ENCODE measurements around the gene GNAT3. TPM values are rescaled to one million over a fixed set of nuclear protein-coding genes. Genes with fewer than 3 reads are reported as not detected.

The GNAT3 gene
- total RNA-seq, 2 donors from 2014 or later, result not detected

GRCh38 chr7:80439894-80440821 is 71.7 kb downstream of the GNAT3 start:
- no peaks in the 10 kb centered on the region for H3K27me3 Mint-ChIP-seq
- no peaks in the 10 kb centered on the region for H3K4me1 Mint-ChIP-seq (ENCODE audit: low read depth in 2 of 2)
- peaks cover 10% of the 10 kb centered on the region for H3K9me3 Mint-ChIP-seq
- DNase-seq (ENCODE audit: low spot score) (no peak), ATAC-seq (no peak)
- no peak overlapping the region for H3K27ac Mint-ChIP-seq
- no peak overlapping the region for H3K4me3 Mint-ChIP-seq
- H3K36me3 Mint-ChIP-seq, result no peaks in the 10 kb centered on the region

DNA sequence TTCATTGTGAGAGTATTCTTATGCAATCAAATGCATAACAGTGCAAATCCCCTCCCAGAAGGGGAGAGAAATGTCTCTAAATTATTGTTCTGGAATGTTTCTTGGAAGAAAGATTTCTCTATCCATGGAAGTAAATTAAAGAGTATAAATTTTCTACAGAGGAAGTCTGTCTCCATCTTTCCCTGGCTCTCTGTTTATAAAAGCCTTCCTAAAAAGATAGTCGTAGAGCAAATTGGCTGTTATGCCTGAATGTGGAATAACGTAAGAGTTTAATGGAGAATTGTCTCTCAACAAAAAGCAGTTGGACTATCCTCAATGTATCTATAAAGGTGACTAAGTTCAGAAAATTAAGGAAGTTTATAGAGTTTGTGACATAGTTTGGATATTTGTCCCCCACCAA is 76.3 kb downstream of the GNAT3 start:
- ATAC-seq (no peak), DNase-seq (ENCODE audit: low spot score) (no peak)
- no peak overlapping the region for H3K4me3 Mint-ChIP-seq
- no peak overlapping the region for H3K27ac Mint-ChIP-seq
- H3K36me3 Mint-ChIP-seq, result no peaks in the 10 kb centered on the region
- H3K9me3 Mint-ChIP-seq, result peaks cover 7% of the 10 kb centered on the region
- no peaks in the 10 kb centered on the region for H3K27me3 Mint-ChIP-seq
- H3K4me1 Mint-ChIP-seq (ENCODE audit: low read depth in 2 of 2), result no peaks in the 10 kb centered on the region

DNA sequence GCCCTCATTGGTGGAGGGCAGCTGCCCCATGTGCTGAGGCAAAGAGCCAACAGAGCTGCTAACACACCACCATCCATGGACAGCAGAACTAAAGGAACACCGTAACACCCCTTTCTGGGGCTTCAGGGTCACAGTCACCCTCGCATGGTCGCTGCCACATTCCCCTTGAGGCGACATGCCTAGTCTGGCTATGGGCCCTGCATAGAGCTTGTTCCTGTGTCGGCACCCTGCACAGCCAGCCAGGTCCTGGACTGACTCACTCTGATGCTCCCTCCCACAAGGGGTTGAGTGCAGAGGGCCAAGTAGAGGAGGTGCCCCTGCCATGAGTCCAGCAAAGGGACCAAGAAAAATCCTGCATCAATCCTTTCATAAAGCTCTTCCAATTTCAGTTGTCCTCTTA is 77.8 kb downstream of the GNAT3 start:
- no peaks in the 10 kb centered on the region for H3K36me3 Mint-ChIP-seq
- H3K4me1 Mint-ChIP-seq (ENCODE audit: low read depth in 2 of 2), result no peaks in the 10 kb centered on the region
- no peak overlapping the region for H3K4me3 Mint-ChIP-seq
- H3K27me3 Mint-ChIP-seq, result no peaks in the 10 kb centered on the region
- peaks cover 9% of the 10 kb centered on the region for H3K9me3 Mint-ChIP-seq
- no peak overlapping the region for H3K27ac Mint-ChIP-seq
- ATAC-seq, result no peak
- no peak for DNase-seq (ENCODE audit: low spot score)

DNA sequence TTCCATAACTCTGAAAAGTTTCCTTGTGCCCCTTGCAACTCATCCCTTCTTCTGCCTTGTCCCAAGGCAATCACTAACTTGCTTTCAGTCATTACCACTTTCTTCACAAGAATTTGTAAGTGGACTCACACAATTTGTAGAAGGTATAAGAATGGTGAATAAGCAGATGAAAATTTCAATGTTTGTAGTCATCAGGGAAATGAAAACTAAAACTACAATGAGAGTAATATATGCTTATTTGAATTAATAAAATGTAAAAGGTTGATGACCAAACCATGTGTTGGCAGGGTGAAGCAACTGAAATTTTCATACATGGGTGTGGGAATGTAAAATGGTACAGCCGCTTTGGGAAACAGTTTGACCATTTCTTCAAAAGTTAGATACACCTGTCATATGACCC is 79.7 kb downstream of the GNAT3 start:
- H3K9me3 Mint-ChIP-seq, result peaks cover 10% of the 10 kb centered on the region
- no peaks in the 10 kb centered on the region for H3K36me3 Mint-ChIP-seq
- H3K27ac Mint-ChIP-seq, result no peak overlapping the region
- H3K4me1 Mint-ChIP-seq (ENCODE audit: low read depth in 2 of 2), result no peaks in the 10 kb centered on the region
- no peak for ATAC-seq
- H3K27me3 Mint-ChIP-seq, result no peaks in the 10 kb centered on the region
- DNase-seq (ENCODE audit: low spot score), result no peak
- H3K4me3 Mint-ChIP-seq, result no peak overlapping the region

GRCh38 chr7:80429181-80429580 is 82.7 kb downstream of the GNAT3 start:
- no peaks in the 10 kb centered on the region for H3K4me1 Mint-ChIP-seq (ENCODE audit: low read depth in 2 of 2)
- H3K27me3 Mint-ChIP-seq, result no peaks in the 10 kb centered on the region
- H3K4me3 Mint-ChIP-seq, result no peak overlapping the region
- no peak overlapping the region for H3K27ac Mint-ChIP-seq
- H3K36me3 Mint-ChIP-seq, result peaks cover 7% of the 10 kb centered on the region
- H3K9me3 Mint-ChIP-seq, result peaks cover 14% of the 10 kb centered on the region
- DNase-seq (ENCODE audit: low spot score), result no peak
- no peak for ATAC-seq

DNA sequence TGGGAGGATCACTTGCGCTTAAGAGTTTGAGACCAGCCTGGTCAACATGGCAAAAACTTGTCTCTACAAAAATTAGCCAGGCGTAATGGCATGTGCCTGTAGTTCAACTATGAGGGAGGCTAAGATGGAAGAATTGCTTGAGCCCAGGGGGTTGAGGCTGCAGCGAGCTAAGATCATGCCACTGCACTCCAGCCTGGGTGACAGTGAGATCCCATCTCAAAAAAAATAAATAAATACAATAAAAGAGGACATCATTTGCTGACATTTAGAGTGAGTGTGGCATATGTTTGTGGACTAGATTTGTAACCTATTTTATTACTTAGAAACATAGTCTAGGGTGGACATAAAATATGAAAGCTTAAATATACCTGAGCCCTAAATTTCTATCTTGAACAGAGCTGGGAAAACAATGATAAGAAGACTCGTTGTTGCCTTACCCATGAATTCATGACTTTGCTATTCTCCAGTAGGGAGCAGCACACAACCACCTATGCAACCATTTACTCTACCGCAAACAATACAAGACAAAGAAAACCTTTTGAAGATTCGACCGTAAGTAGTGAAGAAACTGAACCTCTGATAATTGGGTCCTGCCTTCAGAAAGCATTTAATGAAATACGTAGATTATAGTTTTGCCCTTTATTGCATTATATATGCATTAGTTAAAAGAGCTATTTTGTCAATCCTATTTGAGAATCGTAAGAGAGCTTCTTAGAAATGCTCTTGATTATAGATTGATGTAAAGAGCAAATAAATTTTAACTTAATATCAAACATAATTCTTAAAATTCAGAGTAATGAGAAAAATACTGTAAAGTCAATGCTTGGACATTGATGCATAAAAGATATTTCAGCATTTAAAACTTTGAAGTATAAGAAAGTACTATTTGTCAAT is 83.5 kb downstream of the GNAT3 start:
- peaks cover 14% of the 10 kb centered on the region for H3K9me3 Mint-ChIP-seq
- DNase-seq (ENCODE audit: low spot score) (no peak), ATAC-seq (no peak)
- H3K36me3 Mint-ChIP-seq, result peaks cover 7% of the 10 kb centered on the region
- H3K4me1 Mint-ChIP-seq (ENCODE audit: low read depth in 2 of 2), result no peaks in the 10 kb centered on the region
- H3K4me3 Mint-ChIP-seq, result no peak overlapping the region
- no peaks in the 10 kb centered on the region for H3K27me3 Mint-ChIP-seq
- H3K27ac Mint-ChIP-seq, result no peak overlapping the region

DNA sequence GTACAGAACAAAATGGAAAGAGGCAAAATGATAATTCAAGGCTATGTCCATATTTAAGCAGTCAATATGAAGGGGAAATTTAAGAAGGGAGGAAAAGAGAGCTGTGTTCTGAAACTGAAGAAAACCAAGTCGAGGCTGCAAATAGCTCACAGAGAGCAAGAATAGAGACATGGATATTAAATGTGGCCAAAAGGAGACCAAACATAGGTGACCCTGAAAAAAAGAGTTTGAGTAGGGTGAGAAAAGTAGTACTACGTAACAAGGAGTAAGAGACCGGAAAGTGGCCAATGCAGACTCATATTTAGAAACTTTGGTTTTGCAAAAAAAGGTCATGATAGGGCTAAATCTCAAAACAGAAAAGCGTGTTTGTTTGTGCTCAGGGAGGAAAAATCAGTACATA is 84.6 kb downstream of the GNAT3 start:
- Mint-ChIP-seq H3K27ac (no peak overlapping the region), H3K4me3 (no peak overlapping the region), H3K4me1 (ENCODE audit: low read depth in 2 of 2) (no peaks in the 10 kb centered on the region), H3K9me3 (peaks cover 14% of the 10 kb centered on the region), H3K36me3 (peaks cover 7% of the 10 kb centered on the region), H3K27me3 (no peaks in the 10 kb centered on the region)
- ATAC-seq, result no peak
- no peak for DNase-seq (ENCODE audit: low spot score)

DNA sequence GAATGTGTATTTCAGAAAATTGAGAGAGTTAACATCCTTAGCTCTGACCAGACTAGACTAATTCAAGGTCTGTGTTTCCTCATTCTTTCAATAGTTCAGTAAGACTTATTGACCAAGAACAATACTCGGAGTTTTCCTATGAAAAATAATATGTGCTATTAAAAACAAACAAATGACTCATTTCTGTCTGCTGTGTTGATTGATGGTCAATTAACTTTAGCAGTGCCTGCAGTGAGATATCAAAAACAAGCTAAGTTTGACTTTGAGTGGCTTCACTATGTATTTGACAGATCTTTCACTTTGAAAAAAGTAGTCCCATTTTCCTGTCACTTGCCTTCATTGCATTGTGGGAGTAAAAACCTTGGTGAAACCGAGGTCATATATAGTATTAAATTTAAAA is 91.0 kb downstream of the GNAT3 start:
- DNase-seq (ENCODE audit: low spot score) (no peak), ATAC-seq (no peak)
- no peaks in the 10 kb centered on the region for H3K4me1 Mint-ChIP-seq (ENCODE audit: low read depth in 2 of 2)
- no peak overlapping the region for H3K27ac Mint-ChIP-seq
- H3K9me3 Mint-ChIP-seq, result peaks cover 5% of the 10 kb centered on the region
- no peaks in the 10 kb centered on the region for H3K36me3 Mint-ChIP-seq
- H3K27me3 Mint-ChIP-seq, result no peaks in the 10 kb centered on the region
- H3K4me3 Mint-ChIP-seq, result no peak overlapping the region

DNA sequence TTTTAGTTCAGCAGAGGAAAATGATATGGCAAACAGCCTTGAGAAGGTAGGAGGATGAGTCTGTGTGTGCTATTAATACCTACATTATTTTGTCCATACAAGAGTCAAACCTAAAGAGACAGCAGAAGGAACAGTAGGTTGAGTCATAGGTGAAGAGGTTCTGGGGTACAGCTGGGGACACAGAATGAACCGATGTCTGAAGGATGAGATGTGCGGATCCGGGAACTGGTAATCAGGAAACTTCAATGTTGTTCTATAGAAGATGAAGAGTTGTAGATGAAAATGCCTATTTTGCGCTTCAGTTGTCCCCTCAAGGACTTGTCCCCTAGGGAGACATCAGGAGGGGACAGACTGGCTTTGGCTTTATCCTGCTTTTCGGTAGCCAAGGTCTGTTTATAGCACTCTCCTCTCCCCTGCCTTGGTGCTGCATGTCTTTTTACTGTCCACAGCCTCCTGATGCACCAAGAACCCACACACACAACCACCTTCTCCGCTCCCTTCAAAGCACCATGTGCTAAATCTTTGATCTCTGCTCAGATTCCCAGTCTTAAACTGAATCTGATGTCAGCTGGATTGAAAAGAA is 94.6 kb downstream of the GNAT3 start:
- Mint-ChIP-seq H3K4me3 (no peak overlapping the region), H3K27ac (no peak overlapping the region), H3K27me3 (no peaks in the 10 kb centered on the region), H3K36me3 (no peaks in the 10 kb centered on the region), H3K9me3 (peaks cover 4% of the 10 kb centered on the region), H3K4me1 (ENCODE audit: low read depth in 2 of 2) (no peaks in the 10 kb centered on the region)
- no peak for DNase-seq (ENCODE audit: low spot score)
- no peak for ATAC-seq

GRCh38 chr7:80415522-80415921 is 96.3 kb downstream of the GNAT3 start:
- Mint-ChIP-seq H3K27me3 (no peaks in the 10 kb centered on the region), H3K27ac (no peak overlapping the region), H3K4me1 (ENCODE audit: low read depth in 2 of 2) (no peaks in the 10 kb centered on the region), H3K4me3 (no peak overlapping the region), H3K36me3 (no peaks in the 10 kb centered on the region), H3K9me3 (peaks cover 2% of the 10 kb centered on the region)
- no peak for DNase-seq (ENCODE audit: low spot score)
- no peak for ATAC-seq

GRCh38 chr7:80415114-80415513 is 96.8 kb downstream of the GNAT3 start:
- DNase-seq (ENCODE audit: low spot score) (no peak), ATAC-seq (no peak)
- no peaks in the 10 kb centered on the region for H3K4me1 Mint-ChIP-seq (ENCODE audit: low read depth in 2 of 2)

GRCh38 chr7:80414331-80414730 is 97.5 kb downstream of the GNAT3 start:
- Mint-ChIP-seq H3K4me3 (no peak overlapping the region), H3K27ac (no peak overlapping the region), H3K27me3 (no peaks in the 10 kb centered on the region), H3K36me3 (no peaks in the 10 kb centered on the region), H3K4me1 (ENCODE audit: low read depth in 2 of 2) (no peaks in the 10 kb centered on the region), H3K9me3 (peaks cover 2% of the 10 kb centered on the region)
- no peak for ATAC-seq
- no peak for DNase-seq (ENCODE audit: low spot score)

More at GRCh38 chr7:80415114-80415513, 96.8 kb downstream of the GNAT3 start:
- H3K4me3 Mint-ChIP-seq, result no peak overlapping the region
- no peak overlapping the region for H3K27ac Mint-ChIP-seq
- H3K9me3 Mint-ChIP-seq, result peaks cover 2% of the 10 kb centered on the region
- no peaks in the 10 kb centered on the region for H3K27me3 Mint-ChIP-seq
- no peaks in the 10 kb centered on the region for H3K36me3 Mint-ChIP-seq

DNA sequence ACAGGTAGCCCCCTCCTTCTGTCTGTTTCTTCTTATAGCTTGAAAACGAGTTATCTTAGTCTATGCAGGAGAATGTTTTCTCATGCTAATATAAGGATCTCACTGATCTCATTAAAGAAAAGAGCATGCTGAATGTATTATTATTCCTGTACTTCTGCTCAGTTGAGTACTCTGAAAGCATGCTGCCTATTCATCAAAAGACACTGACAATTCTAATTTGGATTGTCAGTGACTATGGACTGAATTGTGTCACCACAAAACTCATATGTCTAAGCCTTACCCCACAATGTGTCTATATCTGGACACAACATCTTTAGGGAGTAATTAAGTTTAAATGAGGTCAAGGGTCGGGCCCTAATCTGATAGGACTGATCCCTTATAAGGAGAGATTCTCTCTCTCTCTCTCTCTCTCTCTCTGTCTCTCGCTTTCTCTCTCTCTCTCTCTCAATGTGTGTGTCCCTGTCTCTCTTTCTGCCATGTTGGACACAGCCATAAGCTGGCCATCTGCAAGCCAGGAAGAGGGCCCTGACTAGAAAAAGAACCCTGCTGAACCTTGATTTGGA is 98.4 kb downstream of the GNAT3 start:
- DNase-seq (ENCODE audit: low spot score), result no peak
- H3K27ac Mint-ChIP-seq, result no peak overlapping the region
- H3K27me3 Mint-ChIP-seq, result no peaks in the 10 kb centered on the region
- H3K36me3 Mint-ChIP-seq, result no peaks in the 10 kb centered on the region
- no peak overlapping the region for H3K4me3 Mint-ChIP-seq
- ATAC-seq, result no peak
- H3K4me1 Mint-ChIP-seq (ENCODE audit: low read depth in 2 of 2), result no peaks in the 10 kb centered on the region
- H3K9me3 Mint-ChIP-seq, result peaks cover 2% of the 10 kb centered on the region
